Smooth muscle cell of the coronary artery (primary cell): ENCODE measurements around the gene CREB1. TPM values are rescaled to one million over a fixed set of nuclear protein-coding genes. Genes with fewer than 3 reads are reported as not detected.

Experiments used
- total RNA-seq: library from RNA; depleted of rRNA; stranded (reverse); fragments of >200 nt; gene quantifications from 2 replicates; pipeline ENCODE4 v1.2.3, GENCODE V29; 2014; ENCODE audit warnings: low replicate concordance

The CREB1 gene
- total RNA-seq = 32.9 and 52.3 TPM in 2 replicates

GRCh38 chr2:207529330-207530159, at the start of gene CREB1:
CREB1 (plus strand) TSS chr2:207529962; CDS start chr2:207555636, 25,674 bp downstream.

GRCh38 chr2:207625014-207625907, 95.5 kb downstream of the CREB1 start, which contains the start of gene METTL21A:
METTL21A (minus strand) TSS chr2:207625394; CDS start chr2:207624375, 1,019 bp downstream.

Other genes starting within 250 kb of the CREB1 start
- 5.1 and 9.1 TPM in 2 replicates for gene METTL21A, start 95.4 kb downstream of the CREB1 start, total RNA-seq
- 5.9 and 14.1 TPM in 2 replicates for gene CCNYL1, start 181.7 kb downstream of the CREB1 start, total RNA-seq
- 0.45 and 0.59 TPM in 2 replicates for gene FZD5, start 239.9 kb downstream of the CREB1 start, total RNA-seq